Kidney (tissue), 14 donors: Measurements from ENCODE around the gene USP25. TPM values are rescaled to one million over a fixed set of nuclear protein-coding genes. Genes with fewer than 3 reads are reported as not detected.

ENCODE experiments used
- DNase-seq, 5 donors: peaks; one replicate each; pipeline ENCODE4 v3.0.0-alpha.2; 2013 to 2020
- FAIRE-seq: peaks from 2 replicates; lab custom pipeline; 2012; peaks lifted over from hg19 to GRCh38; lab: Jason Lieb, UNC
- H3K27ac ChIP-seq, 2 donors: one replicate each; pipeline ENCODE4 v1.7.0; 2013; ENCODE audit warnings: low read depth in 2 of 2, low read length in 2 of 2, inconsistent platforms in 1 of 2
- H3K27me3 ChIP-seq: one replicate; pipeline ENCODE4 v1.7.1; 2013; ENCODE audit warnings: low read length, inconsistent platforms; ENCODE audit not compliant: control insufficient read depth, insufficient read depth
- H3K36me3 ChIP-seq, 3 donors: one replicate each; pipeline versions ENCODE4 v1.7.0 to v1.7.1; 2013; ENCODE audit warnings: low read length in 3 of 3, control low read depth in 1 of 3, inconsistent platforms in 1 of 3; ENCODE audit not compliant: insufficient read depth in 3 of 3, control insufficient read depth in 2 of 3
- H3K4me1 ChIP-seq, 3 donors: one replicate each; pipeline versions ENCODE4 v1.7.0 to v1.7.1; 2013; ENCODE audit warnings: low read length in 3 of 3, inconsistent platforms in 1 of 3, low read depth in 1 of 3; ENCODE audit not compliant: control insufficient read depth in 2 of 3, insufficient read depth in 2 of 3
- H3K4me3 ChIP-seq, 3 donors: one replicate each; pipeline versions ENCODE4 v1.7.0 to v1.8.1; 2013; ENCODE audit warnings: low read length in 3 of 3, control low read depth in 1 of 3, inconsistent platforms in 1 of 3
- H3K9ac ChIP-seq, 3 donors: one replicate each; pipeline versions ENCODE4 v1.7.0 to v1.7.1; 2013; ENCODE audit warnings: low read length in 3 of 3, control low read depth in 1 of 3, inconsistent platforms in 1 of 3
- H3K9me3 ChIP-seq, 3 donors: one replicate each; pipeline versions ENCODE4 v1.7.0 to v1.7.1; 2013; ENCODE audit warnings: low read length in 3 of 3, control low read depth in 1 of 3, inconsistent platforms in 1 of 3; ENCODE audit not compliant: control insufficient read depth in 2 of 3, insufficient read depth in 1 of 3
- intact Hi-C: fragments of 100-400 bp; cut with DNase I; formaldehyde crosslinking; loops from one replicate; pipeline ENCODE4 v1.11.1; 2022
- polyA plus RNA-seq: library from polyadenylated mRNA; stranded (reverse); fragments of 350-450 nt; fragmentation: Illumina TruSeq; extraction: RNeasy Lipid Tissue Mini Kit (QIAGEN cat#74804); gene quantifications from one replicate; pipeline ENCODE4 v1.2.3, GENCODE V29; 2014; ENCODE audit warnings: low read depth, low replicate concordance; ENCODE audit not compliant: insufficient read depth
- total RNA-seq: library from RNA; stranded (reverse); fragmentation: NEBNext Ultra II Directional; extraction: Animal tissue kit (Norgen Biotek cat#: 25700); gene quantifications from one replicate; pipeline ENCODE4 v1.2.1, GENCODE V29; 2021
- TF ChIP-seq, protein P1 (sequence below): IDR thresholded peaks from 3 replicates; pipeline ENCODE4 v1.5.1; 2012; ENCODE audit warnings: mild to moderate bottlenecking, moderate library complexity, borderline replicate concordance; ENCODE audit not compliant: insufficient read depth; ENCODE audit errors: extremely low read depth
- donor health status: control.
- donor health status: control.
- donor health status: control.
- donor health status: control.
- donor health status: control.
- donor health status: DM: yes; HTN: yes; CAD: no.
- donor health status: Normal renal cell carcinoma (clear cell type).

USP25 gene
- total and polyA plus RNA-seq, 2 donors from 2014 or later = 14.0 to 51.6 TPM

DNA sequence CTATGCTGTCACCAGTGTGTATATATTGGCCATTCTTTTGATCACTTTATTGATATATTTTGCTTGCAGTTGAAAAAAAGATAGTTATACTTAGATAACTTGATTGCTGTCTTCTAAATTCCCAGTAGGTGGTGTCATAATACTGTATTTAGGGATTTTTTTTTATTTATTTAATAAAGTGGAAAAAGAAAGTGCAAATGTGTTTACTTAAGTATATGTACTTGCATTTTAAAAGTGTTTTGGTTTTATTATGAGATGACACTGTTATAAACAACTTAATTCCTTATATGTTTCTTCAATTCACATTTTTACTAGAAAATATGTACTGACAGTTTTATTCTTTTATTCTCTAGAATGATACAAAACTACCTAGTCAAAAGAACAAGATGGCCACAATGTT lies 164.8 kb downstream of the USP25 start:
- Histone ChIP-seq H3K9ac (no peak overlapping the region), H3K4me3 (no peak overlapping the region), H3K27me3 (no peaks in the 10 kb centered on the region), H3K27ac (no peak overlapping the region), H3K36me3 (no peaks in the 10 kb centered on the region), H3K9me3 (no peaks in the 10 kb centered on the region), H3K4me1 (peaks cover 3 to 11% (median 4%) of the 10 kb centered on the region in 3 donors)
- intact Hi-C loops = no loop called here
- FAIRE-seq (peak; percentile 94), DNase-seq (peak in 1 of 5 donors; percentile 56)
- TF ChIP-seq, protein P1, sequence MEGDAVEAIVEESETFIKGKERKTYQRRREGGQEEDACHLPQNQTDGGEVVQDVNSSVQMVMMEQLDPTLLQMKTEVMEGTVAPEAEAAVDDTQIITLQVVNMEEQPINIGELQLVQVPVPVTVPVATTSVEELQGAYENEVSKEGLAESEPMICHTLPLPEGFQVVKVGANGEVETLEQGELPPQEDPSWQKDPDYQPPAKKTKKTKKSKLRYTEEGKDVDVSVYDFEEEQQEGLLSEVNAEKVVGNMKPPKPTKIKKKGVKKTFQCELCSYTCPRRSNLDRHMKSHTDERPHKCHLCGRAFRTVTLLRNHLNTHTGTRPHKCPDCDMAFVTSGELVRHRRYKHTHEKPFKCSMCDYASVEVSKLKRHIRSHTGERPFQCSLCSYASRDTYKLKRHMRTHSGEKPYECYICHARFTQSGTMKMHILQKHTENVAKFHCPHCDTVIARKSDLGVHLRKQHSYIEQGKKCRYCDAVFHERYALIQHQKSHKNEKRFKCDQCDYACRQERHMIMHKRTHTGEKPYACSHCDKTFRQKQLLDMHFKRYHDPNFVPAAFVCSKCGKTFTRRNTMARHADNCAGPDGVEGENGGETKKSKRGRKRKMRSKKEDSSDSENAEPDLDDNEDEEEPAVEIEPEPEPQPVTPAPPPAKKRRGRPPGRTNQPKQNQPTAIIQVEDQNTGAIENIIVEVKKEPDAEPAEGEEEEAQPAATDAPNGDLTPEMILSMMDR = peak; percentile 25

DNA sequence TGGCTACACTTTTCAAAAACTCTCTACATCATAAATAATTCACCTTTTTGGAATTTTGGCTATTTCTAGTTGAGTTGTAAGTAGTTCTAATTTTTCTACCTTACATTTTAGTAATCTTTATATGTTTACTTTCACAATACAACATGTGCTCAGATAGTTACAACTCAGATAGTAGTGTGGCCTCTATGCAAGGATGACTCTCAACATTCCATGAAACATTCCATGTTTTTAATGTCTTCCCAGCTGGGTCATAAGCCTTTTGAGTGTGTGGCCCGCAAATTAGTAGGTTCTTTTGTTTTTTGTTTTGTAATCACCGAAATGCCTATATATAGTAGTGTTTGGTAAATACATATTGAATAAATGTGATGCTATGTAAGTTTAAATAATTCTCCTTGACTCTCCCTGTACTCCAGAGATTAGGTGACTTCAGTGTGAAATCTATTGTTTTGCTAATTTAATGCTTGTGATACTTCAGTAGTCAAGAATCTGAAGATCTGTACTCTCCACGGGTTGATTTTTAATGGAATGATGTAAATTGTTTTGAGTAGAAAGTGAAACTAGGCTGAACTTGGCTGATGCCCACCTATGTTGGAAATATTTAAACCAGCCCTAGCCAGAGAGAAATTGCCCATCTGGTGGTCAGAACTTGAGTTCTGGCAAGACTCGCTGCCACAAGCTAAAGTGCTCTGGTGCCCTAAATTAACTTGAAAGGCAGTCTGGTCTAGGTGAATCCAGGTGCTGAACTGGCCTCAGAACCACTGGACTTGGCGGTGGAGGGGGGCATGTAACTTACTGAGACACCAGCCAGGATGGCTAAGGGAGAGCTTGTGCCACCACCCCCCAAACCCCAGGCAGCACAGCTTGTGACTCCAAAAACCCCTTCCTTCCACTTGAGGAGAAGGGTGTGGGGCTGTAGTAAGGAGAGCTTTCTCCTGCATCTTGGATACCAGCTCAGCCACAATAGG lies 165.6 kb downstream of the USP25 start:
- TF ChIP-seq, protein P1 = no peak
- Histone ChIP-seq H3K27me3 (no peaks in the 10 kb centered on the region), H3K27ac (no peak overlapping the region), H3K9me3 (no peaks in the 10 kb centered on the region), H3K4me3 (peak overlapping the region in 1 of 3 donors; percentile 9), H3K36me3 (no peaks in the 10 kb centered on the region), H3K9ac (no peak overlapping the region), H3K4me1 (peaks cover 3 to 11% (median 4%) of the 10 kb centered on the region in 3 donors)
- intact Hi-C loops = no loop called here
- DNase-seq (peak in 2 of 5 donors; percentile 28 to 46), FAIRE-seq (no peak)

DNA sequence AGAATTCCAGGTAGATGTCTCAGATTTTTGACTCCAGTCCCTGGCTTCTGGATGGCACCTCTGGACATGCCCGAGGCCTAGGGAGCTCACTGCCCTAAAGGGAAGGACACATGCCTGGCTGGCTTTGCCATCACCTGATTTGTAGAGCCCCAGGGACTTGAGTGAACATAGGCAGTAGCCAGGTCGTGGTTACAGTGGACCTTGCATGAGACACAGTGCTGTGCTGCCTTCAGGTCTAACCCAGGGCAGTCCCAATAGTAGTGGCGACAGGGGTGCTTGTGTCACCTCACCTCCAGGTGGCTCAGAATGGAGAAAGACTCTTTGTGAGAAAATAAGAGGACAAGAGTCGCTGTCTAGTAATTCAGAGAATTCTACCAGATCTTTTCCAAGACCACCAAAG lies 166.7 kb downstream of the USP25 start:
- DNase-seq (no peak), FAIRE-seq (no peak)
- no peak overlapping the region for H3K27ac ChIP-seq
- H3K27me3 ChIP-seq = no peaks in the 10 kb centered on the region
- no peak overlapping the region for H3K4me3 ChIP-seq
- no peak overlapping the region for H3K9ac ChIP-seq
- peaks cover 3 to 11% (median 4%) of the 10 kb centered on the region in 3 donors for H3K4me1 ChIP-seq
- H3K9me3 ChIP-seq = peaks cover 0 to 5% (median 0%) of the 10 kb centered on the region in 3 donors
- TF ChIP-seq, protein P1 = no peak
- no peaks in the 10 kb centered on the region for H3K36me3 ChIP-seq
- intact Hi-C loops = no loop called here
